Naive thymus-derived CD4-positive, alpha-beta T cell (primary cell): Measurements from ENCODE around the gene IZUMO2. TPM values are rescaled to one million over a fixed set of nuclear protein-coding genes. Genes with fewer than 3 reads are reported as not detected.
A peak's percentile ranks its signal among the peaks of the same experiment; 100 is the strongest.

Experiments used
- ATAC-seq: fragments of 150-1000 bp; cut with Tn5 transposase; 2 replicates; pipeline ENCODE4 v1.10.0; 2021; ENCODE audit warnings: mild to moderate bottlenecking, moderate library complexity
- CTCF ChIA-PET: fragments of 350-600 bp; sonication (Branson Sonifier 250); formaldehyde crosslinking; loops from one replicate; lab custom pipeline; 2021; ENCODE audit warnings: antibody characterized with exemption; lab: Charles Lee
- POLR2A ChIA-PET: fragments of 350-600 bp; sonication (Branson Sonifier 250); formaldehyde crosslinking; loops from one replicate; lab custom pipeline; 2021; ENCODE audit warnings: antibody characterized with exemption, inconsistent platforms; lab: Charles Lee
- DNase-seq, 9 donors: peaks; one replicate each; pipeline versions ENCODE4 v3.0.0 to v3.0.0-alpha.2; 2020 to 2022; ENCODE audit warnings: mixed read lengths in 1 of 9
- H3K27ac ChIP-seq: one replicate; pipeline ENCODE4 v1.7.0; 2013; ENCODE audit warnings: mild to moderate bottlenecking, low read depth, low read length, moderate library complexity
- H3K27me3 ChIP-seq, 2 donors: one replicate each; pipeline ENCODE4 v1.7.0; 2013; ENCODE audit warnings: low read length in 2 of 2, mild to moderate bottlenecking in 2 of 2, moderate library complexity in 2 of 2; ENCODE audit not compliant: control insufficient read depth in 2 of 2, insufficient read depth in 2 of 2
- H3K36me3 ChIP-seq, 3 experiments: 1 replicate in 2 of 3; 2 replicates in 1 of 3; pipeline ENCODE4 v1.7.0; 2013; ENCODE audit warnings: low read length in 3 of 3, mild to moderate bottlenecking in 3 of 3, moderate library complexity in 1 of 3; ENCODE audit not compliant: insufficient read depth in 3 of 3, control insufficient read depth in 2 of 3
- H3K4me1 ChIP-seq, 2 donors: one replicate each; pipeline ENCODE4 v1.7.0; 2013; ENCODE audit warnings: low read length in 2 of 2, mild to moderate bottlenecking in 2 of 2, moderate library complexity in 1 of 2; ENCODE audit not compliant: control insufficient read depth in 2 of 2, insufficient read depth in 2 of 2
- H3K4me3 ChIP-seq: 2 replicates; pipeline ENCODE4 v1.7.0; 2013; ENCODE audit warnings: mild to moderate bottlenecking, low read length
- H3K9me3 ChIP-seq, 3 experiments: 1 replicate in 2 of 3; 2 replicates in 1 of 3; pipeline ENCODE4 v1.7.0; 2013; ENCODE audit warnings: low read length in 3 of 3; ENCODE audit not compliant: control insufficient read depth in 2 of 3
- H3K27ac Mint-ChIP-seq, 9 donors: one replicate each; pipeline ENCODE4 v1.8.0; 2020 to 2022; ENCODE audit warnings: mixed read lengths in 9 of 9, mild to moderate bottlenecking in 8 of 9, moderate library complexity in 5 of 9, inconsistent platforms in 2 of 9
- H3K27me3 Mint-ChIP-seq, 5 donors: one replicate each; pipeline ENCODE4 v1.8.0; 2021 to 2022; ENCODE audit warnings: mixed read lengths in 5 of 5, mild to moderate bottlenecking in 1 of 5
- H3K36me3 Mint-ChIP-seq, 5 donors: one replicate each; pipeline ENCODE4 v1.8.0; 2020 to 2022; ENCODE audit warnings: mixed read lengths in 5 of 5, mild to moderate bottlenecking in 3 of 5, inconsistent platforms in 1 of 5
- H3K4me1 Mint-ChIP-seq, 7 donors: one replicate each; pipeline ENCODE4 v1.8.0; 2020 to 2022; ENCODE audit warnings: mixed read lengths in 7 of 7, mild to moderate bottlenecking in 3 of 7, inconsistent platforms in 1 of 7
- H3K4me3 Mint-ChIP-seq, 10 donors: one replicate each; pipeline ENCODE4 v1.8.0; 2020 to 2022; ENCODE audit warnings: mild to moderate bottlenecking in 10 of 10, mixed read lengths in 10 of 10, moderate library complexity in 6 of 10, inconsistent platforms in 2 of 10
- H3K9me3 Mint-ChIP-seq, 11 donors: one replicate each; pipeline ENCODE4 v1.8.0; 2020 to 2022; ENCODE audit warnings: mixed read lengths in 11 of 11, mild to moderate bottlenecking in 4 of 11, inconsistent platforms in 1 of 11, moderate library complexity in 1 of 11
- intact Hi-C, 2 donors: fragments of 100-400 bp; cut with micrococcal nuclease; formaldehyde crosslinking; loops; one replicate each; pipeline ENCODE4 v1.15.1; 2023
- polyA plus RNA-seq, 2 donors: library from polyadenylated mRNA; unstranded; fragments of 300-500 nt; fragmentation: Illumina TruSeq; gene quantifications; one replicate each; pipeline ENCODE4 v1.2.3, GENCODE V29; 2021
- total RNA-seq, 6 experiments: library from RNA in 5 of 6; stranded (reverse) in 5 of 6; gene quantifications; 1 replicate in 5 of 6; 2 replicates in 1 of 6; pipeline ENCODE4 v1.2.3 and lab custom pipeline; 2021 to 2026

Gene IZUMO2
- total and polyA plus RNA-seq, 7 experiments from 2014 or later = not detected

- Histone ChIP-seq H3K27ac (no peak overlapping the region), H3K4me3 (no peak overlapping the region), H3K36me3 (no peaks in the 10 kb centered on the region), H3K4me1 (no peaks in the 10 kb centered on the region), H3K27me3 (peaks cover 0 to 3% of the 10 kb centered on the region in 2 donors), H3K9me3 (no peaks in the 10 kb centered on the region)
- no peak for ATAC-seq
- ChIA-PET POLR2A (no interaction called here), CTCF (no interaction called here)
- DNase-seq = no peak
- intact Hi-C loops = no loop called here
- peaks cover 0 to 7% (median 0%) of the 10 kb centered on the region in 5 donors for H3K36me3 Mint-ChIP-seq
- no peak overlapping the region for H3K27ac Mint-ChIP-seq
- H3K4me1 Mint-ChIP-seq = peaks cover 0 to 10% (median 6%) of the 10 kb centered on the region in 7 donors
- peaks cover 0 to 14% (median 2%) of the 10 kb centered on the region in 11 donors for H3K9me3 Mint-ChIP-seq
- peak overlapping the region in 2 of 10 donors; percentile 25 to 39 for H3K4me3 Mint-ChIP-seq
- H3K27me3 Mint-ChIP-seq = peaks cover 40 to 60% (median 52%) of the 10 kb centered on the region in 5 donors
Observed at GRCh38 chr19:50204811-50205675, 42.0 kb upstream of the IZUMO2 start.

GRCh38 chr19:50204081-50204428 is 41.0 kb upstream of the IZUMO2 start:
- Histone ChIP-seq H3K4me1 (no peaks in the 10 kb centered on the region), H3K9me3 (no peaks in the 10 kb centered on the region), H3K4me3 (no peak overlapping the region), H3K36me3 (no peaks in the 10 kb centered on the region), H3K27ac (no peak overlapping the region), H3K27me3 (peaks cover 0 to 3% of the 10 kb centered on the region in 2 donors)
- Mint-ChIP-seq H3K27ac (no peak overlapping the region), H3K36me3 (peaks cover 0 to 7% (median 0%) of the 10 kb centered on the region in 5 donors), H3K27me3 (peaks cover 40 to 63% (median 57%) of the 10 kb centered on the region in 5 donors), H3K4me1 (peaks cover 0 to 10% (median 6%) of the 10 kb centered on the region in 7 donors), H3K9me3 (peaks cover 0 to 12% (median 2%) of the 10 kb centered on the region in 11 donors), H3K4me3 (peak overlapping the region in 4 of 10 donors; percentile 22 to 41 (median 32))
- POLR2A ChIA-PET = no interaction called here
- CTCF ChIA-PET = no interaction called here
- DNase-seq (no peak), ATAC-seq (no peak)
- intact Hi-C loops = no loop called here

GRCh38 chr19:50203281-50204080 is 40.4 kb upstream of the IZUMO2 start, which contains the start of gene MYH14:
Gene MYH14, plus strand, starts transcription at chr19:50203622. Its CDS starts 6,744 bp downstream, at chr19:50210366.
- Histone ChIP-seq H3K27me3 (peaks cover 0 to 3% of the 10 kb centered on the region in 2 donors), H3K4me3 (no peak within 1 kb of the TSS), H3K36me3 (no peaks in the 10 kb centered on the region), H3K9me3 (no peaks in the 10 kb centered on the region), H3K27ac (no peak within 1 kb of the TSS), H3K4me1 (no peaks in the 10 kb centered on the region)
- Mint-ChIP-seq H3K4me1 (peaks cover 0 to 10% (median 6%) of the 10 kb centered on the region in 7 donors), H3K27me3 (peaks cover 40 to 68% (median 61%) of the 10 kb centered on the region in 5 donors), H3K36me3 (peaks cover 0 to 7% (median 0%) of the 10 kb centered on the region in 5 donors), H3K9me3 (peaks cover 0 to 12% (median 2%) of the 10 kb centered on the region in 11 donors), H3K27ac (no peak within 1 kb of the TSS), H3K4me3 (peak within 1 kb of the TSS in 5 of 10 donors; percentile 25 to 74 (median 39))
- ATAC-seq (peak; percentile 34), DNase-seq (peak in 2 of 9 donors; percentile 1 to 4)
- CTCF ChIA-PET = no interaction called here
- POLR2A ChIA-PET = no interaction called here
- intact Hi-C loops = no loop called here

GRCh38 chr19:50202962-50203280 is 39.8 kb upstream of the IZUMO2 start:
- Mint-ChIP-seq H3K4me3 (peak overlapping the region in 3 of 10 donors; percentile 21 to 31 (median 25)), H3K27ac (no peak overlapping the region), H3K36me3 (peaks cover 0 to 7% (median 0%) of the 10 kb centered on the region in 5 donors), H3K27me3 (peaks cover 40 to 64% (median 60%) of the 10 kb centered on the region in 5 donors), H3K4me1 (peaks cover 0 to 10% (median 6%) of the 10 kb centered on the region in 7 donors), H3K9me3 (peaks cover 0 to 12% (median 2%) of the 10 kb centered on the region in 11 donors)
- intact Hi-C loops = no loop called here
- no peak for ATAC-seq
- CTCF ChIA-PET = no interaction called here
- Histone ChIP-seq H3K36me3 (no peaks in the 10 kb centered on the region), H3K4me3 (no peak overlapping the region), H3K9me3 (no peaks in the 10 kb centered on the region), H3K4me1 (no peaks in the 10 kb centered on the region), H3K27me3 (peaks cover 0 to 3% of the 10 kb centered on the region in 2 donors), H3K27ac (no peak overlapping the region)
- no peak for DNase-seq
- POLR2A ChIA-PET = no interaction called here

- CTCF ChIA-PET = no interaction called here
- intact Hi-C loops = no loop called here
Observed at GRCh38 chr19:50202386-50202785, 39.3 kb upstream of the IZUMO2 start.

GRCh38 chr19:50199259-50199555 is 36.1 kb upstream of the IZUMO2 start:
- Histone ChIP-seq H3K27ac (no peak overlapping the region), H3K27me3 (no peaks in the 10 kb centered on the region), H3K9me3 (no peaks in the 10 kb centered on the region), H3K36me3 (no peaks in the 10 kb centered on the region), H3K4me1 (no peaks in the 10 kb centered on the region), H3K4me3 (no peak overlapping the region)
- H3K27ac Mint-ChIP-seq = no peak overlapping the region
- no peak for ATAC-seq
- DNase-seq = no peak
- CTCF ChIA-PET = no interaction called here
- H3K4me1 Mint-ChIP-seq = peaks cover 0 to 5% (median 3%) of the 10 kb centered on the region in 7 donors
- peaks cover 0 to 7% (median 0%) of the 10 kb centered on the region in 5 donors for H3K36me3 Mint-ChIP-seq
- no peak overlapping the region for H3K4me3 Mint-ChIP-seq
- H3K27me3 Mint-ChIP-seq = peaks cover 22 to 64% (median 59%) of the 10 kb centered on the region in 5 donors
- intact Hi-C loops = no loop called here
- POLR2A ChIA-PET = no interaction called here
- peaks cover 0 to 16% (median 2%) of the 10 kb centered on the region in 11 donors for H3K9me3 Mint-ChIP-seq

More at GRCh38 chr19:50202386-50202785, 39.3 kb upstream of the IZUMO2 start:
- no peak overlapping the region for H3K27ac Mint-ChIP-seq
- Histone ChIP-seq H3K4me3 (no peak overlapping the region), H3K27me3 (peaks cover 0 to 3% of the 10 kb centered on the region in 2 donors), H3K9me3 (no peaks in the 10 kb centered on the region), H3K36me3 (no peaks in the 10 kb centered on the region), H3K27ac (no peak overlapping the region), H3K4me1 (no peaks in the 10 kb centered on the region)
- H3K4me3 Mint-ChIP-seq = peak overlapping the region in 3 of 10 donors; percentile 21 to 31 (median 25)
- ATAC-seq (no peak), DNase-seq (no peak)
- peaks cover 0 to 10% (median 6%) of the 10 kb centered on the region in 7 donors for H3K4me1 Mint-ChIP-seq
- peaks cover 40 to 61% (median 59%) of the 10 kb centered on the region in 5 donors for H3K27me3 Mint-ChIP-seq
- POLR2A ChIA-PET = no interaction called here
- peaks cover 0 to 14% (median 0%) of the 10 kb centered on the region in 11 donors for H3K9me3 Mint-ChIP-seq
- H3K36me3 Mint-ChIP-seq = peaks cover 0 to 7% (median 0%) of the 10 kb centered on the region in 5 donors
